PC-3 (cell line): ENCODE measurements around the gene RAC3.

Experiments
- EZH2 ChIP-seq: fragments of 300-600 bp; sonication (generic); IDR thresholded peaks from one replicate; pipeline ENCODE4 v1.6.1; 2017; ENCODE audit warnings: antibody characterized with exemption, mild to moderate bottlenecking, low read length; ENCODE audit not compliant: unreplicated experiment
- TF ChIP-seq, protein P1 (sequence below): fragments of 300-600 bp; sonication (generic); conservative IDR thresholded peaks from 2 replicates; pipeline ENCODE4 v1.5.1; 2017; ENCODE audit warnings: antibody characterized with exemption, low read depth, mild to moderate bottlenecking, low read length

- TF ChIP-seq, protein P1, sequence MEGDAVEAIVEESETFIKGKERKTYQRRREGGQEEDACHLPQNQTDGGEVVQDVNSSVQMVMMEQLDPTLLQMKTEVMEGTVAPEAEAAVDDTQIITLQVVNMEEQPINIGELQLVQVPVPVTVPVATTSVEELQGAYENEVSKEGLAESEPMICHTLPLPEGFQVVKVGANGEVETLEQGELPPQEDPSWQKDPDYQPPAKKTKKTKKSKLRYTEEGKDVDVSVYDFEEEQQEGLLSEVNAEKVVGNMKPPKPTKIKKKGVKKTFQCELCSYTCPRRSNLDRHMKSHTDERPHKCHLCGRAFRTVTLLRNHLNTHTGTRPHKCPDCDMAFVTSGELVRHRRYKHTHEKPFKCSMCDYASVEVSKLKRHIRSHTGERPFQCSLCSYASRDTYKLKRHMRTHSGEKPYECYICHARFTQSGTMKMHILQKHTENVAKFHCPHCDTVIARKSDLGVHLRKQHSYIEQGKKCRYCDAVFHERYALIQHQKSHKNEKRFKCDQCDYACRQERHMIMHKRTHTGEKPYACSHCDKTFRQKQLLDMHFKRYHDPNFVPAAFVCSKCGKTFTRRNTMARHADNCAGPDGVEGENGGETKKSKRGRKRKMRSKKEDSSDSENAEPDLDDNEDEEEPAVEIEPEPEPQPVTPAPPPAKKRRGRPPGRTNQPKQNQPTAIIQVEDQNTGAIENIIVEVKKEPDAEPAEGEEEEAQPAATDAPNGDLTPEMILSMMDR, result no peak
- TF ChIP-seq EZH2, result no peak
Measured at GRCh38 chr17:82043507-82043906, 12.0 kb downstream of the RAC3 start.
